ENCODE data around the gene TRPT1. TPM values are rescaled to one million over a fixed set of nuclear protein-coding genes. Genes with fewer than 3 reads are reported as not detected.

Gene TRPT1
- total and polyA plus RNA-seq, 2 of the 4 experiments (the other 2 are of a cell fraction): 63.2 to 81.9 TPM

- BruUV-seq (replicated peaks): no TSS peak
- no peaks in the 10 kb centered on the region for H3K9me3 ChIP-seq (ENCODE audit: control insufficient read depth, insufficient read depth, low read length)
- H2AFZ ChIP-seq (replicated peaks; ENCODE audit: low read length, poor library complexity): no peak overlapping the region
- H2BK20ac ChIP-seq (ENCODE audit: low read depth, low read length): no peak overlapping the region
- POLR2A ChIA-PET (ENCODE audit: unreplicated experiment): interaction anchor here (0.6 kb wide), 1 partner anchor 16 kb away, joined by 7 read pairs; the partner anchor contains the start of gene STIP1
- H3K18ac ChIP-seq (ENCODE audit: low read depth, low read length): no peak overlapping the region
- H3K27me3 ChIP-seq (ENCODE audit: control insufficient read depth, insufficient read depth, low read length): no peaks in the 10 kb centered on the region
- H3K9me1 ChIP-seq (ENCODE audit: insufficient read depth, low read length): no peaks in the 10 kb centered on the region
- no peak overlapping the region for H4K5ac ChIP-seq (ENCODE audit: low read depth, low read length)
- H2AK9ac ChIP-seq (replicated peaks; ENCODE audit: low read depth, low read length, poor library complexity): no peak overlapping the region
- H3K9ac ChIP-seq (ENCODE audit: low read depth, low read length): no peak overlapping the region
- DNase-seq (no peak), ATAC-seq (ENCODE audit: low read depth) (no peak)
- WGBS, 2 experiments (ENCODE audit: extremely low coverage in 2 of 2, insufficient read length in 1 of 2): no CpG with 5 or more reads among the region's 3 CpGs
- no peak overlapping the region for H2BK5ac ChIP-seq (ENCODE audit: low read depth, low read length, poor library complexity, severe bottlenecking)
- no peaks in the 10 kb centered on the region for H3K4me1 ChIP-seq (ENCODE audit: control insufficient read depth, insufficient read depth, low read length)
- no peak overlapping the region for H3K4ac ChIP-seq (ENCODE audit: low read depth, low read length)
- peaks cover 13% of the 10 kb centered on the region; the same call in 1 of the 2 replicates for H4K20me1 ChIP-seq (ENCODE audit: insufficient read depth, low read length)
- dilution Hi-C loops (cut with HindIII; ENCODE audit: low sequenced_read_pairs, unreplicated experiment) (no loop called here), in situ Hi-C loops (cut with MboI; ENCODE audit: low sequenced_read_pairs) (loop anchor here (5.0 kb wide), 1 partner anchor 101 kb away; the partner anchor contains the start of gene CATSPERZ), intact Hi-C loops (cut with micrococcal nuclease) (loop anchor here (10.0 kb wide), 1 partner anchor 453 kb away; no protein-coding TSS in a partner anchor)
- H3K27ac ChIP-seq (ENCODE audit: insufficient read depth, low read length): no peak overlapping the region
- H3K4me3 ChIP-seq (ENCODE audit: insufficient read depth, low read depth, low read length): no peak overlapping the region
- H2AK5ac ChIP-seq (ENCODE audit: low read depth, low read length): no peak overlapping the region
- no peak overlapping the region for H4K91ac ChIP-seq (ENCODE audit: insufficient read depth, low read depth, low read length)
- TF ChIP-seq CEBPB (IDR thresholded peaks at IDR 0.05; ENCODE audit: low read depth, low read length) (peak; percentile 58), RFX5 (IDR thresholded peaks at IDR 0.05; ENCODE audit: low read depth, low read length) (no peak)
- H2BK15ac ChIP-seq (ENCODE audit: low read depth, low read length): no peak overlapping the region
- no peak overlapping the region for H3K14ac ChIP-seq (replicated peaks; ENCODE audit: low read depth, low read length)
- CTCF ChIA-PET: no interaction called here
- H3K56ac ChIP-seq (ENCODE audit: extremely low read depth, insufficient read depth, low read length): no peak overlapping the region
- no peak overlapping the region for H4K8ac ChIP-seq (ENCODE audit: low read depth in 2 of 2, low read length in 2 of 2)
- no peak overlapping the region for H3K4me2 ChIP-seq (ENCODE audit: low read depth, low read length)
- no peak overlapping the region for H3K23ac ChIP-seq (ENCODE audit: low read depth, low read length)
- H3K79me1 ChIP-seq (ENCODE audit: low read depth in 1 of 2, low read length in 2 of 2): peaks cover 12 to 37% of the 10 kb centered on the region in 2 experiments; a peak in 3 of 4 replicates
- no peak overlapping the region for H2BK120ac ChIP-seq (ENCODE audit: low read depth, low read length)
- peaks cover 70% of the 10 kb centered on the region for H3K36me3 ChIP-seq (ENCODE audit: control insufficient read depth, insufficient read depth, low read length)
Observed at GRCh38 chr11:64201543-64201942, 24.4 kb downstream of the TRPT1 start.

Measured in IMR-90 (cell line).